Panc1 (cell line): ENCODE results near the gene PPP2R5A. TPM values are rescaled to one million over a fixed set of nuclear protein-coding genes. Genes with fewer than 3 reads are reported as not detected.

Experiments used
- ATAC-seq: fragments of 200-7000 bp; cut with Tn5 transposase; 2 replicates; pipeline ENCODE4 v1.9.1; 2020; ENCODE audit warnings: mild to moderate bottlenecking, moderate library complexity
- BruUV-seq: library from RNA; stranded (reverse); fragments of 400-500 nt; replicated peaks from 2 replicates; lab custom pipeline; 2021; lab: Mats Ljungman, UMichigan
- CTCF ChIA-PET: fragments of 300-600 bp; sonication (Branson Sonifier 250); formaldehyde crosslinking; loops from one replicate; lab custom pipeline; 2022; ENCODE audit warnings: antibody characterized with exemption; lab: Charles Lee
- POLR2A ChIA-PET: fragments of 300-600 bp; sonication (Branson Sonifier 250); formaldehyde crosslinking; loops from one replicate; lab custom pipeline; 2022; ENCODE audit warnings: antibody characterized with exemption; lab: Charles Lee
- DNase-seq: peaks from one replicate; pipeline ENCODE4 v3.0.0-alpha.2; 2010; ENCODE audit warnings: low read depth, low spot score
- H3K27ac ChIP-seq: 2 replicates; pipeline ENCODE4 v1.5.1; 2011; ENCODE audit warnings: mild to moderate bottlenecking, low read length, inconsistent platforms
- H3K27me3 ChIP-seq: fragments of 200-500 bp; sonication (Bioruptor generic); 2 replicates; pipeline ENCODE4 v1.6.0; 2014; ENCODE audit warnings: low read length, inconsistent platforms; ENCODE audit not compliant: control insufficient read depth, insufficient read depth
- H3K36me3 ChIP-seq: fragments of 200-500 bp; sonication (Bioruptor generic); 2 replicates; pipeline ENCODE4 v1.5.1; 2014; ENCODE audit warnings: inconsistent platforms, mild to moderate bottlenecking, low read length, moderate library complexity; ENCODE audit not compliant: control insufficient read depth, insufficient read depth
- H3K4me1 ChIP-seq: 2 replicates; pipeline ENCODE4 v1.5.1; 2011; ENCODE audit warnings: inconsistent platforms, mild to moderate bottlenecking, low read length, moderate library complexity; ENCODE audit not compliant: control insufficient read depth, insufficient read depth
- H3K4me3 ChIP-seq, 2 experiments: 2 replicates each; pipeline ENCODE4 v1.5.1; 2011 to 2012; ENCODE audit warnings: low read depth in 2 of 2, low read length in 2 of 2, mild to moderate bottlenecking in 2 of 2, inconsistent platforms in 1 of 2, moderate library complexity in 1 of 2
- H3K9me3 ChIP-seq: fragments of 200-500 bp; sonication (Bioruptor generic); 2 replicates; pipeline ENCODE4 v1.5.1; 2014; ENCODE audit warnings: low read depth, mild to moderate bottlenecking, inconsistent platforms, low read length, moderate library complexity; ENCODE audit not compliant: control insufficient read depth, insufficient read depth
- POLR2AphosphoS5 ChIP-seq: IDR thresholded peaks from 2 replicates; pipeline ENCODE4 v1.6.1; 2012; ENCODE audit warnings: mild to moderate bottlenecking, low read depth, low read length, moderate library complexity
- SIN3A ChIP-seq: IDR thresholded peaks from 2 replicates; pipeline ENCODE4 v1.6.1; 2012; ENCODE audit warnings: low read depth, mild to moderate bottlenecking, low read length, moderate library complexity, borderline replicate concordance; ENCODE audit not compliant: insufficient read depth
- TCF7L2 ChIP-seq: IDR thresholded peaks from 2 replicates; pipeline ENCODE4 v1.6.1; 2011; ENCODE audit warnings: mild to moderate bottlenecking, low read depth, low read length, inconsistent platforms
- in situ Hi-C: cut with HindIII; loops from 2 replicates; pipeline ENCODE4 v1.10.0; 2016; ENCODE audit warnings: low sequenced_read_pairs, low pct_unique_long_range_greater_than_20kb
- intact Hi-C: fragments of 100-400 bp; cut with micrococcal nuclease; formaldehyde crosslinking; loops from one replicate; pipeline ENCODE4 v1.10.0; 2022; ENCODE audit not compliant: unreplicated experiment
- total RNA-seq: library from RNA; stranded (reverse); gene quantifications from one replicate; pipeline ENCODE4 v1.2.1, GENCODE V29; 2021; ENCODE audit not compliant: unreplicated experiment
- TF ChIP-seq, protein P1 (sequence below): fragments of 450-650 bp; IDR thresholded peaks from 2 replicates; pipeline ENCODE4 v1.5.1; 2017; ENCODE audit warnings: mild to moderate bottlenecking
- TF ChIP-seq, protein P2 (sequence below), 2 experiments: IDR thresholded peaks; 2 replicates each; pipeline ENCODE4 v1.6.1; 2011 to 2012; ENCODE audit warnings: low read depth in 2 of 2, control low read depth in 1 of 2, low read length in 1 of 2, mild to moderate bottlenecking in 1 of 2, moderate library complexity in 1 of 2; ENCODE audit not compliant: insufficient read depth in 1 of 2

The PPP2R5A gene
- total RNA-seq, 1 experiment from 2014 or later: 44.3 TPM

DNA sequence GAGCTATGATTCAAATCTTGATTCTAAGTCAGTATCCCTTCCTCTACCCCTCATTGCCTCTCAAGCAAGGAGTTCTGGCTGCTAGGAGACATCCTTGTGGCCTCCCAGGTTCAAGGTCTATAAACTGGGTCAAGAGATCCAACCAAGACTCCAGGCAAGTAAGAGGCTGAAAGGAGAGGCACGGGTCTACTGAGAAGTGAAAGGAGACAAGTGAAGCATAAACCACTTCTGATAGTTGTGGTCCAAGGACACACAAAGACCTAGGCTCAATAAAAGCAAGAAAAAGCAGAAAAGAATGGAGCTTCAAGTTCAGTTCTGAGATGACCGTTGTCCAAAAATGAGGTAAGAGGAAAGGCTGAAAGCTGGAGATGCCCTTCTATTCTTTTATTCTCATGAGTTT, 17.8 kb upstream of the PPP2R5A start:
- in situ Hi-C loops (no loop called here), intact Hi-C loops (no loop called here)
- no TSS peak for BruUV-seq
- no peak for DNase-seq
- POLR2A ChIA-PET: interaction anchor here (0.6 kb wide), 1 partner anchor 14 kb away, joined by 11 read pairs; no protein-coding TSS in a partner anchor
- H3K4me1 ChIP-seq: no peaks in the 10 kb centered on the region
- TF ChIP-seq POLR2AphosphoS5 (no peak), SIN3A (no peak), TCF7L2 (no peak)
- TF ChIP-seq, protein P1, sequence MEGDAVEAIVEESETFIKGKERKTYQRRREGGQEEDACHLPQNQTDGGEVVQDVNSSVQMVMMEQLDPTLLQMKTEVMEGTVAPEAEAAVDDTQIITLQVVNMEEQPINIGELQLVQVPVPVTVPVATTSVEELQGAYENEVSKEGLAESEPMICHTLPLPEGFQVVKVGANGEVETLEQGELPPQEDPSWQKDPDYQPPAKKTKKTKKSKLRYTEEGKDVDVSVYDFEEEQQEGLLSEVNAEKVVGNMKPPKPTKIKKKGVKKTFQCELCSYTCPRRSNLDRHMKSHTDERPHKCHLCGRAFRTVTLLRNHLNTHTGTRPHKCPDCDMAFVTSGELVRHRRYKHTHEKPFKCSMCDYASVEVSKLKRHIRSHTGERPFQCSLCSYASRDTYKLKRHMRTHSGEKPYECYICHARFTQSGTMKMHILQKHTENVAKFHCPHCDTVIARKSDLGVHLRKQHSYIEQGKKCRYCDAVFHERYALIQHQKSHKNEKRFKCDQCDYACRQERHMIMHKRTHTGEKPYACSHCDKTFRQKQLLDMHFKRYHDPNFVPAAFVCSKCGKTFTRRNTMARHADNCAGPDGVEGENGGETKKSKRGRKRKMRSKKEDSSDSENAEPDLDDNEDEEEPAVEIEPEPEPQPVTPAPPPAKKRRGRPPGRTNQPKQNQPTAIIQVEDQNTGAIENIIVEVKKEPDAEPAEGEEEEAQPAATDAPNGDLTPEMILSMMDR: no peak
- TF ChIP-seq, protein P2, sequence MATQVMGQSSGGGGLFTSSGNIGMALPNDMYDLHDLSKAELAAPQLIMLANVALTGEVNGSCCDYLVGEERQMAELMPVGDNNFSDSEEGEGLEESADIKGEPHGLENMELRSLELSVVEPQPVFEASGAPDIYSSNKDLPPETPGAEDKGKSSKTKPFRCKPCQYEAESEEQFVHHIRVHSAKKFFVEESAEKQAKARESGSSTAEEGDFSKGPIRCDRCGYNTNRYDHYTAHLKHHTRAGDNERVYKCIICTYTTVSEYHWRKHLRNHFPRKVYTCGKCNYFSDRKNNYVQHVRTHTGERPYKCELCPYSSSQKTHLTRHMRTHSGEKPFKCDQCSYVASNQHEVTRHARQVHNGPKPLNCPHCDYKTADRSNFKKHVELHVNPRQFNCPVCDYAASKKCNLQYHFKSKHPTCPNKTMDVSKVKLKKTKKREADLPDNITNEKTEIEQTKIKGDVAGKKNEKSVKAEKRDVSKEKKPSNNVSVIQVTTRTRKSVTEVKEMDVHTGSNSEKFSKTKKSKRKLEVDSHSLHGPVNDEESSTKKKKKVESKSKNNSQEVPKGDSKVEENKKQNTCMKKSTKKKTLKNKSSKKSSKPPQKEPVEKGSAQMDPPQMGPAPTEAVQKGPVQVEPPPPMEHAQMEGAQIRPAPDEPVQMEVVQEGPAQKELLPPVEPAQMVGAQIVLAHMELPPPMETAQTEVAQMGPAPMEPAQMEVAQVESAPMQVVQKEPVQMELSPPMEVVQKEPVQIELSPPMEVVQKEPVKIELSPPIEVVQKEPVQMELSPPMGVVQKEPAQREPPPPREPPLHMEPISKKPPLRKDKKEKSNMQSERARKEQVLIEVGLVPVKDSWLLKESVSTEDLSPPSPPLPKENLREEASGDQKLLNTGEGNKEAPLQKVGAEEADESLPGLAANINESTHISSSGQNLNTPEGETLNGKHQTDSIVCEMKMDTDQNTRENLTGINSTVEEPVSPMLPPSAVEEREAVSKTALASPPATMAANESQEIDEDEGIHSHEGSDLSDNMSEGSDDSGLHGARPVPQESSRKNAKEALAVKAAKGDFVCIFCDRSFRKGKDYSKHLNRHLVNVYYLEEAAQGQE (IDR thresholded peaks at IDR 0.05; ENCODE audit: insufficient read depth in 1 of 2, low read depth in 2 of 2, low read length in 1 of 2): no peak
- no peak overlapping the region for H3K27ac ChIP-seq
- peaks cover 16% of the 10 kb centered on the region; the same call in 1 of the 2 replicates for H3K27me3 ChIP-seq
- H3K36me3 ChIP-seq: no peaks in the 10 kb centered on the region; the same call in 1 of the 2 replicates
- H3K4me3 ChIP-seq: no peak overlapping the region
- CTCF ChIA-PET: no interaction called here
- no peak for ATAC-seq
- H3K9me3 ChIP-seq: no peaks in the 10 kb centered on the region

DNA sequence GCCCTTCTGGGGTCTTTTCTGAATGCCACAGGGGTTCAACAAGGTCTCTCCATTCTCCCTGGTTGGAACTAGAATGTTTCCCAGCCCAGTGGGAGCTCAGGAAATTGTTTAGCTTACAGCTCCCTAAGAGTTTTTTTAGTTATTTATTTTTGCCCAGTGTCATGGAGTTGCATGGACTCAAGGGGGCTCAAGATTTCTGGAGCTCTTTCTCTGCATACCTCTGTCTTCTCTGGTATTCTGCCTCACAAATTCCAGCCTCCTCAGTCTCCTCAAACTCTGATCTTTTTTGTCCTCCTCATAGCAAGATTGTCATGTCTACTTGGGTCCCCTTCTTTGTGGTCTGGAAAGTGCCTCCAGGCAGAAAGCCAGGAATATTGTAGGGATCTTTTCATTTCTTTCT, 15.9 kb upstream of the PPP2R5A start:
- Histone ChIP-seq H3K36me3 (no peaks in the 10 kb centered on the region), H3K9me3 (no peaks in the 10 kb centered on the region), H3K4me3 (no peak overlapping the region), H3K4me1 (no peaks in the 10 kb centered on the region), H3K27ac (no peak overlapping the region), H3K27me3 (peaks cover 16% of the 10 kb centered on the region; the same call in 1 of the 2 replicates)
- no TSS peak for BruUV-seq
- DNase-seq: no peak
- intact Hi-C loops: no loop called here
- ChIA-PET POLR2A (no interaction called here), CTCF (no interaction called here)
- in situ Hi-C loops: no loop called here
- no peak for ATAC-seq
- TF ChIP-seq SIN3A (no peak), POLR2AphosphoS5 (no peak), TCF7L2 (no peak)
- TF ChIP-seq, protein P1: no peak
- TF ChIP-seq, protein P2 (IDR thresholded peaks at IDR 0.05; ENCODE audit: insufficient read depth in 1 of 2, low read depth in 2 of 2, low read length in 1 of 2): no peak
